Mononuclear cell (primary cell): ENCODE measurements around the gene PQBP1. TPM values are rescaled to one million over a fixed set of nuclear protein-coding genes. Genes with fewer than 3 reads are reported as not detected.

Experiments
- H3K27me3 ChIP-seq: 2 replicates; pipeline ENCODE4 v1.6.0; 2011; ENCODE audit warnings: low read length, control low read depth; ENCODE audit not compliant: insufficient read depth
- H3K4me1 ChIP-seq: 2 replicates; pipeline ENCODE4 v1.5.1; 2011; ENCODE audit warnings: mild to moderate bottlenecking, low read length, control low read depth; ENCODE audit not compliant: insufficient read depth
- H3K4me3 ChIP-seq: 2 replicates; pipeline ENCODE4 v1.5.1; 2011; ENCODE audit warnings: mild to moderate bottlenecking, low read length, moderate library complexity
- H3K9me3 ChIP-seq: 2 replicates; pipeline ENCODE4 v1.5.1; 2011; ENCODE audit warnings: low read depth, mild to moderate bottlenecking, control low read depth, low read length
- total RNA-seq: library from RNA; depleted of rRNA; stranded (reverse); fragments of >200 nt; gene quantifications from one replicate; pipeline ENCODE4 v1.2.3, GENCODE V29; 2012

The PQBP1 gene
- total RNA-seq, 1 donor: 37.6 TPM

- Histone ChIP-seq H3K9me3 (no peaks in the 10 kb centered on the region), H3K27me3 (no peaks in the 10 kb centered on the region), H3K4me3 (no peak overlapping the region), H3K4me1 (peaks cover 9% of the 10 kb centered on the region)
These were observed 30.1 kb downstream of the PQBP1 start for GRCh38 chrX:48927736-48928382.

- peaks cover 53% of the 10 kb centered on the region for H3K4me1 ChIP-seq
- H3K4me3 ChIP-seq: no peak overlapping the region
- no peaks in the 10 kb centered on the region for H3K27me3 ChIP-seq
- H3K9me3 ChIP-seq: no peaks in the 10 kb centered on the region
These were observed 36.0 kb downstream of the PQBP1 start for GRCh38 chrX:48933757-48934156.

- no peaks in the 10 kb centered on the region for H3K27me3 ChIP-seq
- H3K4me3 ChIP-seq: no peak overlapping the region
- H3K9me3 ChIP-seq: no peaks in the 10 kb centered on the region
- peaks cover 63% of the 10 kb centered on the region for H3K4me1 ChIP-seq
These were observed 37.0 kb downstream of the PQBP1 start for GRCh38 chrX:48934581-48935300.

DNA sequence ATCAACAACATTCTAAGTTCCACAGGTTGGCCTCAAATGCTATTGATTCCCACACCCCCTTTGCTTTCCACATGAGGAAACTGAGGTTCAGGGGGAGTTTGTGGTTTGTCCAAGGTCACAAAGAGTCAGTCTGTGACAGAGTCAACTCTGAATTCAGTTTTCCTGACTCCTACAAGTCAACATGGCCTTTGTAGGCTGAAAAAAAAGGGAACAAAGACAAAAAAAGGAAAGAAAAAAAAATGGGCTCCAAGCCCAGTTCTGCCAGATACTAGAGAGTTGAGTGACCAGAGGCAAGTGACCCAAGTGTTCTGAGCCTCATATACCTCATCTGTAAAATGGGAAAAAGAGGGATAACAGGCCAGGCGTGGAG, 37.6 kb downstream of the PQBP1 start:
- peaks cover 68% of the 10 kb centered on the region for H3K4me1 ChIP-seq

GRCh38 chrX:48936429-48937053, 38.8 kb downstream of the PQBP1 start:
- no peak overlapping the region for H3K4me3 ChIP-seq
- H3K27me3 ChIP-seq: no peaks in the 10 kb centered on the region
- no peaks in the 10 kb centered on the region for H3K9me3 ChIP-seq
- H3K4me1 ChIP-seq: peaks cover 81% of the 10 kb centered on the region

More for the DNA sequence above, 37.6 kb downstream of the PQBP1 start:
- Histone ChIP-seq H3K9me3 (no peaks in the 10 kb centered on the region), H3K27me3 (no peaks in the 10 kb centered on the region), H3K4me3 (no peak overlapping the region)

DNA sequence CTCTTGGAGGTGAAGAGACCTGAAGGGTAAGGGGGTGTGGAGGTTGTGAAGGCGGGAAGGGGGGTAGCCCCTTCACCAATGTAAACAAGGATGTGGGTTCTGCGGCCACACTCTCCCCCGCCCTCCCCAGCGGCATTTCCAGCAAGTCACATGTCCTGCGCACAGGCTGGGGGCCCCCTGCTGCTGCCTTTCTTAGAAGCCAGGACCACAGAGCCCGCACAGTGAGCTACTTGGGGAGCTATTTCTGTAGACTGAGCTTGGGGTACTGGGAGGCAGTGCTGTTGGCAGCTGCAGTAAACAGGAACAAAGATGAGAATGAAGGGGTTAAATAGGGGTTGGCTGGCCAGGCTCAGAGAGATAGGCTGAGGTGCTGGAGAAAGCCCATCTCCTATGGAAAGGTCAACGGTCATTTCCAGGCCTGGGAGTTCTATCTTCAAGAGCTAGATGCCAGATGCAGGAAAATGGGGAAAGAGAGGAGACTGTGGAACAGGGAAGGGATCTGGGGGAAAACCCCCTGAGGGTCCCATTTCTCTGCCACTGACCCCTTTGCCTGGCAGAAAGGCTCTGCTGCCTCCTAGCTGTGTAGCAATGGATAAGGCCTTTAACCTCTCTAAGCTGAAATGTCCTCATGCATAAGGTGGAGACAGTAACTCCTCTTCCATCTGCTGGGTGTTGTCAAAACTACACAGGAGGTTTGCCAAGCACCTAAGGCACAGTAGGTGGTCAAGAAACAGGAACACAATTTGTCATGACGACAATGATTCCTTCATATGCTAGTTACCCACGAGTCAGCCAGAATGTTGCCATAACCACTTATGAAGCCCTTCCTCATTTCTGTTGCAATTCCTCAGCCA, 39.6 kb downstream of the PQBP1 start:
- Histone ChIP-seq H3K9me3 (no peaks in the 10 kb centered on the region), H3K4me3 (no peak overlapping the region), H3K27me3 (no peaks in the 10 kb centered on the region), H3K4me1 (peaks cover 88% of the 10 kb centered on the region)

DNA sequence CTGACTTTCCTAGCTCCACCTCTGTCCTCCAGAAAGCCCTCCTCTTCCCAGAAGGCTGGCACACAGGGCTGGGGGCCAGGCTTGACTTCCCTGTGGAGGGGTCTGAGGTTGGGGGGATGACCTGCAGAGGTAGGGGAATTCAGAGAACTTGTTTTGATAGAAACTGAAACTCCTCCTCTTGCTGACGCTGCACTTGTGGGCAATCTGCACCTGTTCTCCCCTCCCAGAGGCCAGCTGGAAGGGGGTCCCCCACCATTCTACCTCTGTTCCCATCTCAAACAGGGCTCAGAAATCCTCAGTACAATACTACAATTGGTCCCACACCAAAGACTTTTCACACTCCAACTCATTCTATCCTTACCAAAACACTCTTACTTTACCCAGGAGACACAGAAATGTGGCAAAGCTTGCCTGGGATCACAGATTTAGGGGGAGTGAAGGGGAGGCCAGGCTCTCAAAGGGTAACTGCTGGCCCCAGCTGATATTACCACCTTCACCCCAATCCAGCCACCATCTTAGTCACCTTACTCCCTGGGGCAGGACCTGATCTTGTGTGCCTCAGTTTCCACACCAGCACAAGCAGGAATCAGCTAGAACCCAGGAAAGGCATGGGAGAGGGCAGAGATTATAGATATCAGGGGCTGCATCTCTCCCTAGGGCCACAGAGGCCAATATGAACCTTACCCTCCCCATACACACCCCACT, 41.1 kb downstream of the PQBP1 start:
- no peak overlapping the region for H3K4me3 ChIP-seq
- H3K27me3 ChIP-seq: no peaks in the 10 kb centered on the region
- H3K4me1 ChIP-seq: peaks cover 93% of the 10 kb centered on the region
- no peaks in the 10 kb centered on the region for H3K9me3 ChIP-seq

DNA sequence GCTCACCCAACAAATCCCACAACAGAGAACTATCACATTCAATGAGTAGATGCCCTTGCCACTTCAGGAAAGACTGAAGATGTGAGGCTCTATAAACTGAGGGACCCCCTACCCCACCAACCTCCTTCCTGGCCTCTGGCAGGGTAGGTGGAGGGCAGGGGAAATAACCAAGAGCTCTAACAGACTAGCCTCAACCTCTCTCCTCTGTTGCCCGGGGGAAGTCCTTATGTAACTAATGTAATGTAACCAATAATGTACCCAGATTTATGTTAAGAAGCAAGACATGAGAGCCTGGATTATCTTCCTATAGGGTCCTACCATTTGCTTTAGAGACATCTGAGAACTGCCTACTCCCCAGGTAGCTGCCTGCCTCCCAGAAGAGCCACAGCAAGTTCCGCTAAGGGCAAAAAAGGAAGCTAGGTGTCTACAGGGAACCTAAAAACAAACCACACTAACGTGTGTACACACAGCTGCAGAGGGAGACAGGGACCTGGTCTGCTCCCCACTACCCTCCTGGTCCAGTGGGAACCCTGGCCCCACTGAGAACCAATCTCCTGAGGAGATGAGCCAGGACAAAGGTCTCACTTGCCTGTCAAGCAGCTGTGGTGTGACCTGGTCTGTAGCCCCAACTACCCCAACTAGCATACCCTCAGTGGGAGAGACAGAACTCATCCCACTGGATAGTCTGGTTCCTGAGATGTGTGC, 41.9 kb downstream of the PQBP1 start:
- Histone ChIP-seq H3K9me3 (no peaks in the 10 kb centered on the region), H3K4me3 (no peak overlapping the region), H3K4me1 (peaks cover 89% of the 10 kb centered on the region), H3K27me3 (no peaks in the 10 kb centered on the region)

- H3K4me3 ChIP-seq: no peak overlapping the region
These were observed 42.8 kb downstream of the PQBP1 start for GRCh38 chrX:48940404-48940955.

DNA sequence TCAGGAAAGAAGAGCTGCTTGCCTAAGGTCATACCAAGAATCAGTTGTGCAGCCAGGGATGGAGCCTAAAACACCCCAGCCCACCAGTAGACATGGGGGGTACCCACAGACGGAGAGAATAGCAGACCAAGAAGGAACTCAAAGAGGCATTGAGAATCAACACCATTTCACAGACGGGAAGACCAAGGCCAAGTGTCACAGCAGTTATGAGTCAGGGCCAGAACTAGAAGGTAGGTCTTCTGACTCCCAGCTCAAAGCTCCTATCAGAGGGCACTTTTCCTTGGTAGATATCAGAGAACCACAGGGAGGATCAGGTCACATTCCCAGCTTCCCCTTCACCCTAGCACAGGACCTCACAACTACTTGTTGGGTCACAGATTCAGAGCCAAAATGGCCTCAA, 45.2 kb downstream of the PQBP1 start:
- H3K4me3 ChIP-seq: no peak overlapping the region
- H3K4me1 ChIP-seq: peaks cover 69% of the 10 kb centered on the region
- no peaks in the 10 kb centered on the region for H3K27me3 ChIP-seq
- H3K9me3 ChIP-seq: no peaks in the 10 kb centered on the region

More at GRCh38 chrX:48940404-48940955, 42.8 kb downstream of the PQBP1 start:
- Histone ChIP-seq H3K27me3 (no peaks in the 10 kb centered on the region), H3K9me3 (no peaks in the 10 kb centered on the region), H3K4me1 (peaks cover 81% of the 10 kb centered on the region)

- Histone ChIP-seq H3K4me1 (peaks cover 41% of the 10 kb centered on the region), H3K4me3 (no peak overlapping the region), H3K27me3 (no peaks in the 10 kb centered on the region), H3K9me3 (no peaks in the 10 kb centered on the region)
These were observed 48.0 kb downstream of the PQBP1 start for GRCh38 chrX:48945517-48946348.

GRCh38 chrX:48948589-48948988, 50.9 kb downstream of the PQBP1 start:
- Histone ChIP-seq H3K4me1 (peaks cover 40% of the 10 kb centered on the region), H3K27me3 (no peaks in the 10 kb centered on the region), H3K9me3 (no peaks in the 10 kb centered on the region), H3K4me3 (no peak overlapping the region)
